ENCODE measurements around the gene CNOT3. TPM values are rescaled to one million over a fixed set of nuclear protein-coding genes. Genes with fewer than 3 reads are reported as not detected.

Gene CNOT3
- total and polyA plus RNA-seq, 9 of the 15 experiments (the other 6 are each of a cell fraction or from before 2014, with no cell fraction given), result 0.27 to 60.4 (median 9.9) TPM

DNA sequence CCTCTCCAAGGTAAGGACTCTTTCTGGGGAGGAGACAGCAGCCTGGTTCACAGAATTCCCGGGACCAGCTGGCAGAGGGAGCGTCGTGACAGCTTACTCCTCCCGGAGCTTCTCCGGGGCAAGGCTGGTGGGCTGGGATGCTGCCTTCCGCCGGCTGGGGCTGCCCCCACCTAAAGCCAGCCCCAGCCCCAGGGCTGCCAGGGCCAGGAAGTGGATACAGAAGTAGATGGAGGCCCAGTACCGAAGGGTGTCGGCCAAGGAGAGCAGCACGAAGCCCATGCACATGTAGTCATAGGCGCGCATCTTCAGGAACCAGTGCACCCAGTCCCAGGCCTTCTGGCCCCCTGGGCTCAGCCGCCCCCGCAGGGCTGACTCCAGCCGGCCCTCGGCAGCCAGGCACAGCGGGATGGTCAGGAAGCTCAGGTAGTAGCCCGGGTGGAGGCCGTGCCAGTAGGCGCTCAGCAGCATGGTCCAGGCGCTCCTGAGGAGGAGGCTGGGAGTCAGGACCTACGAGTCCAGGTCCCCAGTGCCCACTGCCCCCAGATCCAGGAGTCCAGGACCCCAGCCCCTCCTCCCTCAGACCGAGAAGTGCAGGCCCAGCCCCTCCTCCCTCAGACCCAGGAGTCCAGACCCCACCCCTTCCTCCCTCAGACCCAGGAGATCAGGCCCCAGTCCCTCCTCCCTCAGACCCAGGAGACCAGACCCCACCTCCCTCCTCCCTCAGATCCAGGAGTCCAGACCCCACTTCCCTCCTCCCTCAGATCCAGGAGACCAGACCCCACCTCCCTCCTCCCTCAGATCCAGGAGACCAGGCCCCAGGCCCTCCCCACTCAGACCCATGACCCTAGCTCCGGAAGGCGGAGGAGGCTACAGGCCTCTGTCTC, 36.6 kb downstream of the CNOT3 start:
- POLR2A ChIA-PET, result interaction anchor here (0.5 to 3.4 kb wide), 4 partner anchors 9 to 28 kb away, joined by 3 to 19 read pairs (median 8); partner anchors contain the start of genes MBOAT7, RPS9 and TSEN34
- 74% methylated on average over 15 of the region's 25 CpGs for WGBS (ENCODE audit: insufficient coverage, low coverage, missing lambda C conversion rate)
- peak; percentile 18; the same call in 2 of the 3 replicates for ATAC-seq
- peak; percentile 23 for TF ChIP-seq CCNT2 (IDR thresholded peaks at IDR 0.05; ENCODE audit: borderline replicate concordance, extremely low read depth, insufficient read length, low read depth, low read length)
- TF ChIP-seq EGR1 (conservative IDR thresholded peaks at IDR 0.05), result peak; percentile 61
- peak; percentile 71 for TF ChIP-seq RBM22 (IDR thresholded peaks at IDR 0.05; ENCODE audit: low read depth, low read length, poor library complexity, severe bottlenecking)
- TF ChIP-seq SMAD3 (CRISPR knock-in tag; conservative IDR thresholded peaks at IDR 0.05), result no peak
- TF ChIP-seq, protein P1, sequence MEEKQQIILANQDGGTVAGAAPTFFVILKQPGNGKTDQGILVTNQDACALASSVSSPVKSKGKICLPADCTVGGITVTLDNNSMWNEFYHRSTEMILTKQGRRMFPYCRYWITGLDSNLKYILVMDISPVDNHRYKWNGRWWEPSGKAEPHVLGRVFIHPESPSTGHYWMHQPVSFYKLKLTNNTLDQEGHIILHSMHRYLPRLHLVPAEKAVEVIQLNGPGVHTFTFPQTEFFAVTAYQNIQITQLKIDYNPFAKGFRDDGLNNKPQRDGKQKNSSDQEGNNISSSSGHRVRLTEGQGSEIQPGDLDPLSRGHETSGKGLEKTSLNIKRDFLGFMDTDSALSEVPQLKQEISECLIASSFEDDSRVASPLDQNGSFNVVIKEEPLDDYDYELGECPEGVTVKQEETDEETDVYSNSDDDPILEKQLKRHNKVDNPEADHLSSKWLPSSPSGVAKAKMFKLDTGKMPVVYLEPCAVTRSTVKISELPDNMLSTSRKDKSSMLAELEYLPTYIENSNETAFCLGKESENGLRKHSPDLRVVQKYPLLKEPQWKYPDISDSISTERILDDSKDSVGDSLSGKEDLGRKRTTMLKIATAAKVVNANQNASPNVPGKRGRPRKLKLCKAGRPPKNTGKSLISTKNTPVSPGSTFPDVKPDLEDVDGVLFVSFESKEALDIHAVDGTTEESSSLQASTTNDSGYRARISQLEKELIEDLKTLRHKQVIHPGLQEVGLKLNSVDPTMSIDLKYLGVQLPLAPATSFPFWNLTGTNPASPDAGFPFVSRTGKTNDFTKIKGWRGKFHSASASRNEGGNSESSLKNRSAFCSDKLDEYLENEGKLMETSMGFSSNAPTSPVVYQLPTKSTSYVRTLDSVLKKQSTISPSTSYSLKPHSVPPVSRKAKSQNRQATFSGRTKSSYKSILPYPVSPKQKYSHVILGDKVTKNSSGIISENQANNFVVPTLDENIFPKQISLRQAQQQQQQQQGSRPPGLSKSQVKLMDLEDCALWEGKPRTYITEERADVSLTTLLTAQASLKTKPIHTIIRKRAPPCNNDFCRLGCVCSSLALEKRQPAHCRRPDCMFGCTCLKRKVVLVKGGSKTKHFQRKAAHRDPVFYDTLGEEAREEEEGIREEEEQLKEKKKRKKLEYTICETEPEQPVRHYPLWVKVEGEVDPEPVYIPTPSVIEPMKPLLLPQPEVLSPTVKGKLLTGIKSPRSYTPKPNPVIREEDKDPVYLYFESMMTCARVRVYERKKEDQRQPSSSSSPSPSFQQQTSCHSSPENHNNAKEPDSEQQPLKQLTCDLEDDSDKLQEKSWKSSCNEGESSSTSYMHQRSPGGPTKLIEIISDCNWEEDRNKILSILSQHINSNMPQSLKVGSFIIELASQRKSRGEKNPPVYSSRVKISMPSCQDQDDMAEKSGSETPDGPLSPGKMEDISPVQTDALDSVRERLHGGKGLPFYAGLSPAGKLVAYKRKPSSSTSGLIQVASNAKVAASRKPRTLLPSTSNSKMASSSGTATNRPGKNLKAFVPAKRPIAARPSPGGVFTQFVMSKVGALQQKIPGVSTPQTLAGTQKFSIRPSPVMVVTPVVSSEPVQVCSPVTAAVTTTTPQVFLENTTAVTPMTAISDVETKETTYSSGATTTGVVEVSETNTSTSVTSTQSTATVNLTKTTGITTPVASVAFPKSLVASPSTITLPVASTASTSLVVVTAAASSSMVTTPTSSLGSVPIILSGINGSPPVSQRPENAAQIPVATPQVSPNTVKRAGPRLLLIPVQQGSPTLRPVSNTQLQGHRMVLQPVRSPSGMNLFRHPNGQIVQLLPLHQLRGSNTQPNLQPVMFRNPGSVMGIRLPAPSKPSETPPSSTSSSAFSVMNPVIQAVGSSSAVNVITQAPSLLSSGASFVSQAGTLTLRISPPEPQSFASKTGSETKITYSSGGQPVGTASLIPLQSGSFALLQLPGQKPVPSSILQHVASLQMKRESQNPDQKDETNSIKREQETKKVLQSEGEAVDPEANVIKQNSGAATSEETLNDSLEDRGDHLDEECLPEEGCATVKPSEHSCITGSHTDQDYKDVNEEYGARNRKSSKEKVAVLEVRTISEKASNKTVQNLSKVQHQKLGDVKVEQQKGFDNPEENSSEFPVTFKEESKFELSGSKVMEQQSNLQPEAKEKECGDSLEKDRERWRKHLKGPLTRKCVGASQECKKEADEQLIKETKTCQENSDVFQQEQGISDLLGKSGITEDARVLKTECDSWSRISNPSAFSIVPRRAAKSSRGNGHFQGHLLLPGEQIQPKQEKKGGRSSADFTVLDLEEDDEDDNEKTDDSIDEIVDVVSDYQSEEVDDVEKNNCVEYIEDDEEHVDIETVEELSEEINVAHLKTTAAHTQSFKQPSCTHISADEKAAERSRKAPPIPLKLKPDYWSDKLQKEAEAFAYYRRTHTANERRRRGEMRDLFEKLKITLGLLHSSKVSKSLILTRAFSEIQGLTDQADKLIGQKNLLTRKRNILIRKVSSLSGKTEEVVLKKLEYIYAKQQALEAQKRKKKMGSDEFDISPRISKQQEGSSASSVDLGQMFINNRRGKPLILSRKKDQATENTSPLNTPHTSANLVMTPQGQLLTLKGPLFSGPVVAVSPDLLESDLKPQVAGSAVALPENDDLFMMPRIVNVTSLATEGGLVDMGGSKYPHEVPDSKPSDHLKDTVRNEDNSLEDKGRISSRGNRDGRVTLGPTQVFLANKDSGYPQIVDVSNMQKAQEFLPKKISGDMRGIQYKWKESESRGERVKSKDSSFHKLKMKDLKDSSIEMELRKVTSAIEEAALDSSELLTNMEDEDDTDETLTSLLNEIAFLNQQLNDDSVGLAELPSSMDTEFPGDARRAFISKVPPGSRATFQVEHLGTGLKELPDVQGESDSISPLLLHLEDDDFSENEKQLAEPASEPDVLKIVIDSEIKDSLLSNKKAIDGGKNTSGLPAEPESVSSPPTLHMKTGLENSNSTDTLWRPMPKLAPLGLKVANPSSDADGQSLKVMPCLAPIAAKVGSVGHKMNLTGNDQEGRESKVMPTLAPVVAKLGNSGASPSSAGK (IDR thresholded peaks at IDR 0.05), result no peak
- 0 out of 4 replicates have a peak, but pooled peaks of 1 of the 2 experiments have one; percentile 27 for TF ChIP-seq MAZ (CRISPR knock-in tag; conservative IDR thresholded peaks at IDR 0.05 in 1 of 2, IDR thresholded peaks at IDR 0.05 in 1 of 2)

More for the DNA sequence above, 36.6 kb downstream of the CNOT3 start:
- in situ Hi-C loops (cut with MboI) (no loop called here), intact Hi-C loops (cut with micrococcal nuclease) (no loop called here)
- Histone ChIP-seq H3K27ac (ENCODE audit: extremely low read depth, low read depth, low read length) (no peak overlapping the region), H3K4me1 (replicated peaks in 1 of 2; ENCODE audit: control insufficient read depth in 2 of 2, insufficient read depth in 2 of 2, low read length in 2 of 2) (peaks cover 2 to 42% of the 10 kb centered on the region in 2 experiments; a peak in 2 of 5 replicates), H3K4me3 (no peak overlapping the region), H3K9ac (ENCODE audit: insufficient read depth in 1 of 2, low read depth in 2 of 2, low read length in 2 of 2) (0 out of 4 replicates have a peak overlapping the region, but pooled peaks of 1 of the 2 experiments have one; percentile 60), H3K27me3 (ENCODE audit: control insufficient read depth in 2 of 2, insufficient read depth in 2 of 2, low read length in 2 of 2) (no peaks in the 10 kb centered on the region), H3K36me3 (ENCODE audit: control insufficient read depth, insufficient read depth, low read length) (peaks cover 24% of the 10 kb centered on the region; the same call in 2 of the 3 replicates), H3K79me2 (ENCODE audit: control insufficient read depth, insufficient read depth, low read length) (no peaks in the 10 kb centered on the region), H2AFZ (ENCODE audit: low read depth, low read length) (no peak overlapping the region), H4K20me1 (replicated peaks; ENCODE audit: control insufficient read depth, insufficient read depth, low read length) (no peaks in the 10 kb centered on the region; the same call in 1 of the 2 replicates), H3K9me3 (replicated peaks; ENCODE audit: control insufficient read depth, insufficient read depth, low read depth, low read length) (no peaks in the 10 kb centered on the region), H3K4me2 (ENCODE audit: insufficient read depth, low read length) (no peak overlapping the region), H3K9me1 (ENCODE audit: control insufficient read depth, insufficient read depth, low read length) (no peaks in the 10 kb centered on the region)
- CTCF ChIA-PET (ENCODE audit: low intra/inter-chr PET ratio), result no interaction called here
- no peak for FAIRE-seq
- no TSS peak for BruUV-seq (replicated peaks)
- DNase-seq (ENCODE audit: extremely low read depth in 1 of 4, low spot score in 3 of 4), result peak in 1 of 4 experiments; percentile 8

Measured in K562 (cell line).